GM23338 (cell line): ENCODE measurements around the gene CASK. TPM values are rescaled to one million over a fixed set of nuclear protein-coding genes. Genes with fewer than 3 reads are reported as not detected.

ENCODE experiments used
- ATAC-seq: fragments of 200-7000 bp; cut with Tn5 transposase; 3 replicates; pipeline ENCODE4 v1.9.1; 2020
- DNase-seq: peaks from one replicate; pipeline ENCODE4 v3.0.0-alpha.2; 2015; ENCODE audit warnings: low spot score
- H2AFZ ChIP-seq: fragments of 200-600 bp; sonication (generic); 2 replicates; pipeline ENCODE4 v1.8.0; 2016; ENCODE audit warnings: antibody characterized with exemption, mild to moderate bottlenecking, moderate library complexity
- H3F3A ChIP-seq: fragments of 200-600 bp; sonication (generic); replicated peaks from 2 replicates; pipeline ENCODE4 v1.8.0; 2017; ENCODE audit warnings: antibody characterized with exemption, mixed run types, low read depth
- H3K27ac ChIP-seq: fragments of 200-600 bp; sonication (generic); 2 replicates; pipeline ENCODE4 v1.6.1; 2016; ENCODE audit warnings: low read depth
- H3K27me3 ChIP-seq: fragments of 200-600 bp; sonication (generic); 2 replicates; pipeline ENCODE4 v1.8.0; 2016; ENCODE audit warnings: mild to moderate bottlenecking, mixed run types, moderate library complexity; ENCODE audit not compliant: insufficient read depth
- H3K36me3 ChIP-seq: fragments of 200-600 bp; sonication (generic); 2 replicates; pipeline ENCODE4 v1.8.0; 2016; ENCODE audit warnings: mild to moderate bottlenecking; ENCODE audit not compliant: insufficient read depth
- H3K4me1 ChIP-seq: fragments of 200-600 bp; sonication (generic); 2 replicates; pipeline ENCODE4 v1.8.0; 2016; ENCODE audit warnings: mild to moderate bottlenecking, moderate library complexity; ENCODE audit not compliant: insufficient read depth
- H3K4me2 ChIP-seq: fragments of 200-600 bp; sonication (generic); 2 replicates; pipeline ENCODE4 v1.7.1; 2017; ENCODE audit warnings: mixed run types
- H3K4me3 ChIP-seq: fragments of 200-600 bp; sonication (generic); 2 replicates; pipeline ENCODE4 v1.6.1; 2016; ENCODE audit warnings: mixed run types
- H3K79me2 ChIP-seq: fragments of 200-600 bp; sonication (generic); replicated peaks from 2 replicates; pipeline ENCODE4 v1.8.0; 2017; ENCODE audit warnings: mild to moderate bottlenecking; ENCODE audit not compliant: insufficient read depth
- H3K9me2 ChIP-seq: fragments of 200-600 bp; sonication (generic); 2 replicates; pipeline ENCODE4 v1.8.0; 2017; ENCODE audit not compliant: insufficient read depth
- H4K20me1 ChIP-seq: fragments of 200-600 bp; sonication (generic); replicated peaks from 2 replicates; pipeline ENCODE4 v1.8.0; 2017; ENCODE audit warnings: mild to moderate bottlenecking; ENCODE audit not compliant: insufficient read depth
- H3K27ac Mint-ChIP-seq: 2 replicates; pipeline ENCODE4 v1.8.0; 2020; ENCODE audit warnings: inconsistent platforms, mild to moderate bottlenecking, moderate library complexity, mixed read lengths
- H3K27me3 Mint-ChIP-seq: 3 replicates; pipeline ENCODE4 v1.8.0; 2022; ENCODE audit warnings: low read depth, mild to moderate bottlenecking, moderate library complexity, mixed read lengths, inconsistent platforms; ENCODE audit not compliant: insufficient read depth, poor library complexity
- H3K36me3 Mint-ChIP-seq: 3 replicates; pipeline ENCODE4 v1.8.0; 2021; ENCODE audit warnings: low read depth, mild to moderate bottlenecking, inconsistent platforms, moderate library complexity, mixed read lengths
- H3K4me1 Mint-ChIP-seq: 3 replicates; pipeline ENCODE4 v1.8.0; 2020; ENCODE audit warnings: mild to moderate bottlenecking, inconsistent platforms, mixed read lengths
- H3K4me3 Mint-ChIP-seq: 3 replicates; pipeline ENCODE4 v1.8.0; 2021; ENCODE audit warnings: moderate library complexity, mild to moderate bottlenecking, inconsistent platforms, mixed read lengths
- H3K9me3 Mint-ChIP-seq: 3 replicates; pipeline ENCODE4 v1.8.0; 2020; ENCODE audit warnings: moderate library complexity, mild to moderate bottlenecking, inconsistent platforms, mixed read lengths
- CREB1 ChIP-seq: fragments of 250-450 bp; sonication (Bioruptor Pico); IDR thresholded peaks from 2 replicates; pipeline ENCODE4 v1.5.0; 2020; ENCODE audit warnings: low read depth, mild to moderate bottlenecking, moderate library complexity
- ETS1 ChIP-seq: IDR thresholded peaks from 2 replicates; pipeline ENCODE4 v1.6.1; 2016; ENCODE audit warnings: antibody characterized with exemption
- EZH2 ChIP-seq: fragments of 200-600 bp; sonication (generic); IDR thresholded peaks from one replicate; pipeline ENCODE4 v1.8.0; 2017; ENCODE audit warnings: antibody characterized with exemption, mild to moderate bottlenecking, low read depth; ENCODE audit not compliant: unreplicated experiment
- EZH2phosphoT487 ChIP-seq: fragments of 200-600 bp; sonication (generic); IDR thresholded peaks from one replicate; pipeline ENCODE4 v1.8.1; 2018; ENCODE audit warnings: antibody characterized with exemption; ENCODE audit not compliant: unreplicated experiment
- JUNB ChIP-seq: IDR thresholded peaks from one replicate; pipeline ENCODE4 v1.6.1; 2016; ENCODE audit warnings: antibody characterized with exemption; ENCODE audit not compliant: unreplicated experiment
- NANOG ChIP-seq: IDR thresholded peaks from 2 replicates; pipeline ENCODE4 v1.6.1; 2016; ENCODE audit warnings: antibody characterized with exemption, borderline replicate concordance
- POLR2AphosphoS5 ChIP-seq: IDR thresholded peaks from 2 replicates; pipeline ENCODE4 v1.6.1; 2016; ENCODE audit warnings: antibody characterized with exemption, low read depth
- ZNF114 ChIP-seq: fragments of 250-450 bp; sonication (Bioruptor Pico); IDR thresholded peaks from 2 replicates; pipeline ENCODE4 v1.5.0; 2020; ENCODE audit warnings: mild to moderate bottlenecking, moderate library complexity
- ZNF331 ChIP-seq: fragments of 250-450 bp; sonication (Bioruptor Pico); IDR thresholded peaks from 2 replicates; pipeline ENCODE4 v1.5.0; 2020; ENCODE audit warnings: low read depth, mild to moderate bottlenecking, moderate library complexity
- ZNF462 ChIP-seq: fragments of 250-450 bp; sonication (Bioruptor Pico); IDR thresholded peaks from 2 replicates; pipeline ENCODE4 v1.5.0; 2020; ENCODE audit warnings: mild to moderate bottlenecking, moderate library complexity
- polyA plus RNA-seq: library from polyadenylated mRNA; unstranded; fragments of >200 nt; fragmentation: Nextera tagmentation; extraction: Ambion mirVana; gene quantifications from 2 replicates; pipeline ENCODE4 v1.2.1, GENCODE V29; 2016
- total RNA-seq: library from RNA; depleted of rRNA; stranded (reverse); fragments of >200 nt; shearing (Covaris generic); gene quantifications from 2 replicates; pipeline ENCODE4 v1.2.3, GENCODE V29; 2014
- TF ChIP-seq, protein P1 (sequence below), 2 experiments: fragments of 200-600 bp in 1 of 2; sonication (generic) in 1 of 2; conservative IDR thresholded peaks; 2 replicates each; pipeline versions ENCODE4 v1.5.1 to v1.6.1; 2016 to 2017; ENCODE audit warnings: antibody characterized with exemption in 2 of 2, low read depth in 2 of 2, mild to moderate bottlenecking in 2 of 2, moderate library complexity in 1 of 2
- TF ChIP-seq, protein P2 (sequence below): IDR thresholded peaks from one replicate; pipeline ENCODE4 v1.6.1; 2018; ENCODE audit warnings: antibody characterized with exemption; ENCODE audit not compliant: unreplicated experiment

The CASK gene
- total and polyA plus RNA-seq, 2 experiments from 2014 or later, result 15.3 to 44.4 TPM

- TF ChIP-seq ETS1, result no peak
Measured at GRCh38 chrX:41512394-41512793, 411.0 kb downstream of the CASK start (continued).

DNA sequence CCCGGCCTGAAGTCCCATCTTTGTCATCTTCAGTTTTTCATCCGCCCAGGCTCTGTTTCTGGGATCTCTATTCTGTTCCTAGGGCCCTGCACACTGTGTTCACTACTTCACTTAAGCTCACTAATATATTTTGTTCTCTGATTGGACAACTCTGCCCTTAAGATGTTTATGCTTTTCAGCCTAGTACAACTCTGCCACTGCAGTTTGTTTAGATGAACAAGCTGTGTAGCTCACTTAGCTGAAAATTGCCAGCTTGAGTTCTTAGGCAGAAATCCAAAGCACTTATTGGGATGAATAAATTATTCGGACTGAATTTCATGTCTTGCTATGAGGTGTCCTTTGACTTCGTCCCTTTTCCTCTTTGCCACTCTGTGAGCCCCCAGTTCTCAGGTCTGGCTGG lies 415.4 kb downstream of the CASK start:
- Mint-ChIP-seq H3K27ac (no peak overlapping the region), H3K9me3 (no peaks in the 10 kb centered on the region), H3K4me1 (no peaks in the 10 kb centered on the region), H3K36me3 (no peaks in the 10 kb centered on the region), H3K4me3 (no peak overlapping the region), H3K27me3 (no peaks in the 10 kb centered on the region)
- H3K27ac ChIP-seq, result no peak overlapping the region
- H3F3A ChIP-seq, result no peaks in the 10 kb centered on the region
- H3K9me2 ChIP-seq, result no peaks in the 10 kb centered on the region
- ATAC-seq (no peak), DNase-seq (no peak)
- no peak overlapping the region for H3K4me3 ChIP-seq
- H3K27me3 ChIP-seq, result no peaks in the 10 kb centered on the region
- H3K4me1 ChIP-seq, result no peaks in the 10 kb centered on the region
- no peak overlapping the region for H3K4me2 ChIP-seq
- no peaks in the 10 kb centered on the region for H3K79me2 ChIP-seq
- no peaks in the 10 kb centered on the region for H4K20me1 ChIP-seq
- no peaks in the 10 kb centered on the region for H3K36me3 ChIP-seq
- H2AFZ ChIP-seq, result no peak overlapping the region; the same call in 1 of the 2 replicates
- TF ChIP-seq, protein P1, sequence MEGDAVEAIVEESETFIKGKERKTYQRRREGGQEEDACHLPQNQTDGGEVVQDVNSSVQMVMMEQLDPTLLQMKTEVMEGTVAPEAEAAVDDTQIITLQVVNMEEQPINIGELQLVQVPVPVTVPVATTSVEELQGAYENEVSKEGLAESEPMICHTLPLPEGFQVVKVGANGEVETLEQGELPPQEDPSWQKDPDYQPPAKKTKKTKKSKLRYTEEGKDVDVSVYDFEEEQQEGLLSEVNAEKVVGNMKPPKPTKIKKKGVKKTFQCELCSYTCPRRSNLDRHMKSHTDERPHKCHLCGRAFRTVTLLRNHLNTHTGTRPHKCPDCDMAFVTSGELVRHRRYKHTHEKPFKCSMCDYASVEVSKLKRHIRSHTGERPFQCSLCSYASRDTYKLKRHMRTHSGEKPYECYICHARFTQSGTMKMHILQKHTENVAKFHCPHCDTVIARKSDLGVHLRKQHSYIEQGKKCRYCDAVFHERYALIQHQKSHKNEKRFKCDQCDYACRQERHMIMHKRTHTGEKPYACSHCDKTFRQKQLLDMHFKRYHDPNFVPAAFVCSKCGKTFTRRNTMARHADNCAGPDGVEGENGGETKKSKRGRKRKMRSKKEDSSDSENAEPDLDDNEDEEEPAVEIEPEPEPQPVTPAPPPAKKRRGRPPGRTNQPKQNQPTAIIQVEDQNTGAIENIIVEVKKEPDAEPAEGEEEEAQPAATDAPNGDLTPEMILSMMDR (conservative IDR thresholded peaks at IDR 0.05; ENCODE audit: low read depth in 2 of 2), result no peak
- no peak for TF ChIP-seq JUNB
- TF ChIP-seq NANOG, result no peak
- TF ChIP-seq ZNF462 (CRISPR knock-in tag), result no peak
- TF ChIP-seq POLR2AphosphoS5, result no peak
- no peak for TF ChIP-seq ZNF331
- no peak for TF ChIP-seq ETS1
- TF ChIP-seq ZNF114 (CRISPR knock-in tag), result no peak
- TF ChIP-seq, protein P2, sequence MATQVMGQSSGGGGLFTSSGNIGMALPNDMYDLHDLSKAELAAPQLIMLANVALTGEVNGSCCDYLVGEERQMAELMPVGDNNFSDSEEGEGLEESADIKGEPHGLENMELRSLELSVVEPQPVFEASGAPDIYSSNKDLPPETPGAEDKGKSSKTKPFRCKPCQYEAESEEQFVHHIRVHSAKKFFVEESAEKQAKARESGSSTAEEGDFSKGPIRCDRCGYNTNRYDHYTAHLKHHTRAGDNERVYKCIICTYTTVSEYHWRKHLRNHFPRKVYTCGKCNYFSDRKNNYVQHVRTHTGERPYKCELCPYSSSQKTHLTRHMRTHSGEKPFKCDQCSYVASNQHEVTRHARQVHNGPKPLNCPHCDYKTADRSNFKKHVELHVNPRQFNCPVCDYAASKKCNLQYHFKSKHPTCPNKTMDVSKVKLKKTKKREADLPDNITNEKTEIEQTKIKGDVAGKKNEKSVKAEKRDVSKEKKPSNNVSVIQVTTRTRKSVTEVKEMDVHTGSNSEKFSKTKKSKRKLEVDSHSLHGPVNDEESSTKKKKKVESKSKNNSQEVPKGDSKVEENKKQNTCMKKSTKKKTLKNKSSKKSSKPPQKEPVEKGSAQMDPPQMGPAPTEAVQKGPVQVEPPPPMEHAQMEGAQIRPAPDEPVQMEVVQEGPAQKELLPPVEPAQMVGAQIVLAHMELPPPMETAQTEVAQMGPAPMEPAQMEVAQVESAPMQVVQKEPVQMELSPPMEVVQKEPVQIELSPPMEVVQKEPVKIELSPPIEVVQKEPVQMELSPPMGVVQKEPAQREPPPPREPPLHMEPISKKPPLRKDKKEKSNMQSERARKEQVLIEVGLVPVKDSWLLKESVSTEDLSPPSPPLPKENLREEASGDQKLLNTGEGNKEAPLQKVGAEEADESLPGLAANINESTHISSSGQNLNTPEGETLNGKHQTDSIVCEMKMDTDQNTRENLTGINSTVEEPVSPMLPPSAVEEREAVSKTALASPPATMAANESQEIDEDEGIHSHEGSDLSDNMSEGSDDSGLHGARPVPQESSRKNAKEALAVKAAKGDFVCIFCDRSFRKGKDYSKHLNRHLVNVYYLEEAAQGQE, result no peak
- TF ChIP-seq EZH2, result no peak
- TF ChIP-seq CREB1 (CRISPR knock-in tag), result no peak
- TF ChIP-seq EZH2phosphoT487, result no peak
